ENCODE measurements around the gene ICAM3.
A peak's percentile ranks its signal among the peaks of the same experiment; 100 is the strongest.

The ICAM3 gene

GRCh38 chr19:10305139-10305806 is 34.2 kb downstream of the ICAM3 start:
- H3K27me3 ChIP-seq (ENCODE audit: insufficient read depth, poor library complexity, severe bottlenecking), result no peaks in the 10 kb centered on the region
- H3K36me3 ChIP-seq (ENCODE audit: low read depth), result 0 out of 2 replicates have a peak, but pooled peaks cover 5% of the 10 kb centered on the region
- H3K4me1 ChIP-seq (ENCODE audit: insufficient read depth, poor library complexity, severe bottlenecking), result peaks cover 14% of the 10 kb centered on the region
- ATAC-seq (ENCODE audit: low read depth) (0 out of 3 replicates have a peak, but pooled peaks have one; percentile 44), DNase-seq (ENCODE audit: low spot score) (peak; percentile 69)
- no peak overlapping the region for H3K27ac ChIP-seq (ENCODE audit: poor library complexity, severe bottlenecking)
- H3K9me3 ChIP-seq (ENCODE audit: severe bottlenecking), result no peaks in the 10 kb centered on the region
- TF ChIP-seq, protein P1, sequence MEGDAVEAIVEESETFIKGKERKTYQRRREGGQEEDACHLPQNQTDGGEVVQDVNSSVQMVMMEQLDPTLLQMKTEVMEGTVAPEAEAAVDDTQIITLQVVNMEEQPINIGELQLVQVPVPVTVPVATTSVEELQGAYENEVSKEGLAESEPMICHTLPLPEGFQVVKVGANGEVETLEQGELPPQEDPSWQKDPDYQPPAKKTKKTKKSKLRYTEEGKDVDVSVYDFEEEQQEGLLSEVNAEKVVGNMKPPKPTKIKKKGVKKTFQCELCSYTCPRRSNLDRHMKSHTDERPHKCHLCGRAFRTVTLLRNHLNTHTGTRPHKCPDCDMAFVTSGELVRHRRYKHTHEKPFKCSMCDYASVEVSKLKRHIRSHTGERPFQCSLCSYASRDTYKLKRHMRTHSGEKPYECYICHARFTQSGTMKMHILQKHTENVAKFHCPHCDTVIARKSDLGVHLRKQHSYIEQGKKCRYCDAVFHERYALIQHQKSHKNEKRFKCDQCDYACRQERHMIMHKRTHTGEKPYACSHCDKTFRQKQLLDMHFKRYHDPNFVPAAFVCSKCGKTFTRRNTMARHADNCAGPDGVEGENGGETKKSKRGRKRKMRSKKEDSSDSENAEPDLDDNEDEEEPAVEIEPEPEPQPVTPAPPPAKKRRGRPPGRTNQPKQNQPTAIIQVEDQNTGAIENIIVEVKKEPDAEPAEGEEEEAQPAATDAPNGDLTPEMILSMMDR (IDR thresholded peaks at IDR 0.05; ENCODE audit: poor library complexity, severe bottlenecking), result no peak
- H3K4me3 ChIP-seq (ENCODE audit: severe bottlenecking), result no peak overlapping the region

DNA sequence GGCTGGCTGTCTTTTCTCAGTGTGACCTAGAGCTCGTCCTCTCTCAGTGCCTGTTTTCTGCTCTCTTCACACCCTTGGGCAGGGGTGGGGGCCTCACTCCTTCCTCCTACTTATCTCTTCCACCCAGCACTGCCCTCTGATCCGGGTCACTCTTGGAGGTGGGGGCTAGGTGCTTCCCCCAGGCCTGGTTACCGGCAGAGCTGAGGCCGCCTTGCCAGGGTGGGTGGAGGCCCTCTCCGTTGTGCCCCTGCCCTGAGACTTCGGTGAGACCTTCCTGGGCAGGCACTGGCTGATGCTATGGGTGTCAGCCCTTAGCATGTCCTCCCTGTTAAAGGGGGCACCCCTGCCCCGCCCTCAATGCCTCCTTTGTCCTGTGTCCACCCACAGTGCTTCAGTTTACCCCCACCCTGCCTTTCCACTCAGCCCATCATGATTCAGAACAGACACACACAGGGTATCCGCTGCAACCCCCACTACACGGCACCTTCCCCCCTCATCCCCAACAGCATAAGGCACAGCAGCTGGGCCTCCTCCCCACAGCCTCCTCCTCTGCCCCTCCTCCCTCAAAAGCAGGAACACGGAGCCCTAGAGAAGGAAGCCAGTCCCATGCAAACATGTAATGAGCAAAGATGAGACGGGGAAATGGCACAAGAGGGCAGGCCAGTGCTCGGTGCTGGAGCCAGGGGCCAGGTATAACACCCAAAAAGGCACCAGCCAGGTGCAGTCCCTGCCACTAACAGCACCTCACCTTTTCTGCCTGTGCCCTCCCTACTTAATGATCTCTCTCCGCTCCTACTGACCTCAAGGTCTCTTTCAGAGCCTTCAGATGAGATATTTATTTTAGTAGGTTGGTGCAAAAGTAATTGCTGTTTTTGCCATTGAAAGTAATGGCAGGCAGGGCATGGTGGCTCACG is 39.6 kb downstream of the ICAM3 start:
- DNase-seq (ENCODE audit: low spot score), result no peak
- H3K36me3 ChIP-seq (ENCODE audit: low read depth), result no peaks in the 10 kb centered on the region
- H3K9me3 ChIP-seq (ENCODE audit: severe bottlenecking), result no peaks in the 10 kb centered on the region
- no peak overlapping the region for H3K4me3 ChIP-seq (ENCODE audit: severe bottlenecking)
- no peak overlapping the region for H3K27ac ChIP-seq (ENCODE audit: poor library complexity, severe bottlenecking)
- TF ChIP-seq, protein P1 (IDR thresholded peaks at IDR 0.05; ENCODE audit: poor library complexity, severe bottlenecking), result no peak
- peaks cover 9% of the 10 kb centered on the region for H3K4me1 ChIP-seq (ENCODE audit: insufficient read depth, poor library complexity, severe bottlenecking)
- no peak for ATAC-seq (ENCODE audit: low read depth)
- no peaks in the 10 kb centered on the region for H3K27me3 ChIP-seq (ENCODE audit: insufficient read depth, poor library complexity, severe bottlenecking)

DNA sequence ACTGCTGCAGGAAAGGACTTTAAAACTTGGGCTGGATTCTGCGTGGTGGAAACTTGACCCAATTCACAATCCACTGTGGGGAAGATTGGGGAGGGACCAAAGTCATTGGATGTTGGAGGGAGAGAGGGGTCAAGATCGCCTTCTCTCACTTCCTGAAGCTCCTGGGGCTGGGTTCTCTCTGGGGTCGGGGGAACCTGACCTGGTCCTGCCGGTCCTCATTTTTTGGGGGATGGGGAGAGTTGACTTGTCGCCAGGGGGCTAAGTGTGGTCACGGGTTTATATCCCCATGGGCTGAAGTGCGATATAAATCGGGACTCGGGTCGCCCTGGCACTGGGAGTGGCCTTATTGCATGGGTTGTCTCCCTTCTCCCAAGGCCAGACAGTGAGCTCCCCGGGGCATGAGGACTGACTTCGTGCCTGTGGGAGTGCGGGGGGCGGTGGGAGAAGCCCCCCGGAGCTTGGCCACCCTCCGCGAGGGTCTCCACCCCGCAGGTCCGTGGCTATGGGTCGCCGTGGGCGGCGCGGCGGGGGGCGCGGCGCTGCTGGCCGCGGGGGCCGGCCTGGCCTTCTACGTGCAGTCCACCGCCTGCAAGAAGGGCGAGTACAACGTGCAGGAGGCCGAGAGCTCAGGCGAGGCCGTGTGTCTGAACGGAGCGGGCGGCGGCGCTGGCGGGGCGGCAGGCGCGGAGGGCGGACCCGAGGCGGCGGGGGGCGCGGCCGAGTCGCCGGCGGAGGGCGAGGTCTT is 43.4 kb downstream of the ICAM3 start:
- TF ChIP-seq, protein P1 (IDR thresholded peaks at IDR 0.05; ENCODE audit: poor library complexity, severe bottlenecking), result no peak
- no peak for ATAC-seq (ENCODE audit: low read depth)
- H3K4me3 ChIP-seq (ENCODE audit: severe bottlenecking), result no peak overlapping the region
- H3K27me3 ChIP-seq (ENCODE audit: insufficient read depth, poor library complexity, severe bottlenecking), result no peaks in the 10 kb centered on the region
- DNase-seq (ENCODE audit: low spot score), result no peak
- H3K9me3 ChIP-seq (ENCODE audit: severe bottlenecking), result no peaks in the 10 kb centered on the region
- peaks cover 4% of the 10 kb centered on the region for H3K4me1 ChIP-seq (ENCODE audit: insufficient read depth, poor library complexity, severe bottlenecking)
- peaks cover 7% of the 10 kb centered on the region; the same call in 1 of the 2 replicates for H3K36me3 ChIP-seq (ENCODE audit: low read depth)
- H3K27ac ChIP-seq (ENCODE audit: poor library complexity, severe bottlenecking), result no peak overlapping the region

- Histone ChIP-seq H3K4me1 (ENCODE audit: insufficient read depth, poor library complexity, severe bottlenecking) (peaks cover 4% of the 10 kb centered on the region), H3K27me3 (ENCODE audit: insufficient read depth, poor library complexity, severe bottlenecking) (no peaks in the 10 kb centered on the region), H3K36me3 (ENCODE audit: low read depth) (peaks cover 7% of the 10 kb centered on the region; the same call in 1 of the 2 replicates), H3K27ac (ENCODE audit: poor library complexity, severe bottlenecking) (no peak overlapping the region), H3K9me3 (ENCODE audit: severe bottlenecking) (no peaks in the 10 kb centered on the region), H3K4me3 (ENCODE audit: severe bottlenecking) (no peak overlapping the region)
- DNase-seq (ENCODE audit: low spot score), result no peak
- TF ChIP-seq, protein P1 (IDR thresholded peaks at IDR 0.05; ENCODE audit: poor library complexity, severe bottlenecking), result no peak
- ATAC-seq (ENCODE audit: low read depth), result no peak
These were observed 44.0 kb downstream of the ICAM3 start for GRCh38 chr19:10295305-10295846.

Measured in RWPE2 (cell line).